ENCODE measurements around the gene SLC39A13.

SLC39A13 gene

GRCh38 chr11:47433157-47433556 is 24.8 kb downstream of the SLC39A13 start:
- DNase-seq: no peak

GRCh38 chr11:47434011-47434786 is 25.8 kb downstream of the SLC39A13 start:
- DNase-seq: no peak

GRCh38 chr11:47435687-47436086 is 27.3 kb downstream of the SLC39A13 start:
- DNase-seq: no peak

- no peak for DNase-seq
Observed at GRCh38 chr11:47436726-47437125, 28.3 kb downstream of the SLC39A13 start.

GRCh38 chr11:47437218-47437745 is 28.9 kb downstream of the SLC39A13 start:
- DNase-seq: no peak

- DNase-seq: no peak
Observed at GRCh38 chr11:47437746-47438418, 29.5 kb downstream of the SLC39A13 start.

GRCh38 chr11:47438721-47439120 is 30.3 kb downstream of the SLC39A13 start:
- DNase-seq: no peak

GRCh38 chr11:47440054-47440476 is 31.7 kb downstream of the SLC39A13 start:
- no peak for DNase-seq

- DNase-seq: no peak
Observed at GRCh38 chr11:47441421-47441820, 33.0 kb downstream of the SLC39A13 start.

- DNase-seq: no peak
Observed at GRCh38 chr11:47442514-47442913, 34.1 kb downstream of the SLC39A13 start.

- DNase-seq: no peak
Observed at GRCh38 chr11:47443028-47443700, 34.8 kb downstream of the SLC39A13 start.

- DNase-seq: no peak
Observed at GRCh38 chr11:47443817-47444216, 35.4 kb downstream of the SLC39A13 start.

- no peak for DNase-seq
Observed at GRCh38 chr11:47445840-47446239, 37.5 kb downstream of the SLC39A13 start.

- no peak for DNase-seq
Observed at GRCh38 chr11:47446833-47447232, 38.4 kb downstream of the SLC39A13 start.

- DNase-seq: no peak
Observed at GRCh38 chr11:47447906-47448305, 39.5 kb downstream of the SLC39A13 start.

GRCh38 chr11:47448566-47449427 is 40.4 kb downstream of the SLC39A13 start, which contains the start of gene RAPSN:
Gene RAPSN, minus strand, starts transcription at chr11:47449136. Its CDS starts 172 bp downstream, at chr11:47448964.
- no peak for DNase-seq

- DNase-seq: no peak
Observed at GRCh38 chr11:47449541-47449940, 41.2 kb downstream of the SLC39A13 start.

- DNase-seq: no peak
Observed at GRCh38 chr11:47451436-47451835, 43.0 kb downstream of the SLC39A13 start.

- no peak for DNase-seq
Observed at GRCh38 chr11:47451990-47452389, 43.6 kb downstream of the SLC39A13 start.

GRCh38 chr11:47453365-47453764 is 45.0 kb downstream of the SLC39A13 start:
- no peak for DNase-seq

GRCh38 chr11:47454258-47454671 is 45.9 kb downstream of the SLC39A13 start:
- DNase-seq: peak; percentile 84

GRCh38 chr11:47460571-47461235 is 52.3 kb downstream of the SLC39A13 start:
- DNase-seq: no peak

Measured in activated effector memory CD4-positive, alpha-beta T cell treated with anti-CD3 and anti-CD28 coated beads, Interleukin-2, amount 50 U/mL, for 16 hours (primary cell).